Measurements from ENCODE around the gene MMP28.
A peak's percentile ranks its signal among the peaks of the same experiment; 100 is the strongest.

The MMP28 gene

GRCh38 chr17:35735036-35735805, 60.2 kb downstream of the MMP28 start:
- Histone ChIP-seq H4K8ac (ENCODE audit: low read depth, low read length) (no peak overlapping the region), H3K4me3 (ENCODE audit: low read length in 2 of 2) (no peak overlapping the region)
- no CpG with 5 or more reads among the region's 29 CpGs for WGBS, 2 donors (ENCODE audit: extremely low coverage in 2 of 2, insufficient read length in 2 of 2, insufficient replicate concordance in 1 of 2)

GRCh38 chr17:35734396-35734795, 61.0 kb downstream of the MMP28 start:
- H4K8ac ChIP-seq (ENCODE audit: low read depth, low read length): no peak overlapping the region
- no peaks in the 10 kb centered on the region for H3K9me3 ChIP-seq (replicated peaks in 1 of 2; ENCODE audit: control insufficient read depth in 2 of 2, insufficient read depth in 1 of 2, low read depth in 1 of 2, low read length in 2 of 2)
- H3K9ac ChIP-seq (ENCODE audit: low read depth, low read length, poor library complexity): no peak overlapping the region
- no CpG with 5 or more reads among the region's 7 CpGs for WGBS, 2 donors (ENCODE audit: extremely low coverage in 2 of 2, insufficient read length in 2 of 2, insufficient replicate concordance in 1 of 2)
- H3K4ac ChIP-seq (ENCODE audit: low read length): no peak overlapping the region
- no peak overlapping the region for H3K27ac ChIP-seq (replicated peaks; ENCODE audit: low read length)
- H3K36me3 ChIP-seq (replicated peaks in 1 of 2; ENCODE audit: control insufficient read depth in 2 of 2, insufficient read depth in 2 of 2, low read length in 2 of 2): peaks cover 0 to 8% of the 10 kb centered on the region in 2 donors
- no peak overlapping the region for H3K18ac ChIP-seq (ENCODE audit: low read length)
- H2AK5ac ChIP-seq (ENCODE audit: low read depth, low read length): no peak overlapping the region
- H3K4me2 ChIP-seq (ENCODE audit: insufficient read depth, low read length, poor library complexity, severe bottlenecking): no peak overlapping the region
- H3K4me1 ChIP-seq (ENCODE audit: control insufficient read depth in 2 of 2, insufficient read depth in 1 of 2, low read depth in 1 of 2, low read length in 2 of 2): peaks cover 13 to 15% of the 10 kb centered on the region in 2 donors
- H2BK15ac ChIP-seq (ENCODE audit: low read length): no peak overlapping the region
- no peak overlapping the region for H2AFZ ChIP-seq (ENCODE audit: low read length)
- no peak overlapping the region for H4K91ac ChIP-seq (ENCODE audit: low read depth, low read length, poor library complexity)
- H3K23ac ChIP-seq (ENCODE audit: low read depth, low read length, poor library complexity): peak overlapping the region; percentile 35
- no peak overlapping the region for H3K4me3 ChIP-seq (ENCODE audit: low read length in 2 of 2)
- DNase-seq (ENCODE audit: low spot score): no peak
- no peaks in the 10 kb centered on the region for H3K79me1 ChIP-seq (ENCODE audit: low read depth, low read length)
- H3K14ac ChIP-seq (ENCODE audit: low read length): no peak overlapping the region
- no peak overlapping the region for H2BK5ac ChIP-seq (ENCODE audit: low read length)
- no peaks in the 10 kb centered on the region for H3K27me3 ChIP-seq (ENCODE audit: control insufficient read depth in 3 of 3, insufficient read depth in 3 of 3, low read depth in 1 of 3, low read length in 3 of 3)
- no peak overlapping the region for H2BK12ac ChIP-seq (ENCODE audit: low read length)
- H2BK120ac ChIP-seq (ENCODE audit: low read depth, low read length): no peak overlapping the region

More at GRCh38 chr17:35735036-35735805, 60.2 kb downstream of the MMP28 start:
- H2AK5ac ChIP-seq (ENCODE audit: low read depth, low read length): no peak overlapping the region
- H2BK5ac ChIP-seq (ENCODE audit: low read length): no peak overlapping the region
- peaks cover 0 to 6% (median 0%) of the 10 kb centered on the region in 3 experiments for H3K27me3 ChIP-seq (ENCODE audit: control insufficient read depth in 3 of 3, insufficient read depth in 3 of 3, low read depth in 1 of 3, low read length in 3 of 3)
- no peak overlapping the region for H3K14ac ChIP-seq (ENCODE audit: low read length)
- H3K23ac ChIP-seq (ENCODE audit: low read depth, low read length, poor library complexity): peak overlapping the region; percentile 52
- H2BK120ac ChIP-seq (ENCODE audit: low read depth, low read length): no peak overlapping the region
- H2AFZ ChIP-seq (ENCODE audit: low read length): no peak overlapping the region
- H3K79me1 ChIP-seq (ENCODE audit: low read depth, low read length): no peaks in the 10 kb centered on the region
- peaks cover 0 to 8% of the 10 kb centered on the region in 2 donors for H3K36me3 ChIP-seq (replicated peaks in 1 of 2; ENCODE audit: control insufficient read depth in 2 of 2, insufficient read depth in 2 of 2, low read length in 2 of 2)
- H3K27ac ChIP-seq (replicated peaks; ENCODE audit: low read length): no peak overlapping the region
- H2BK12ac ChIP-seq (ENCODE audit: low read length): no peak overlapping the region
- H3K9me3 ChIP-seq (replicated peaks in 1 of 2; ENCODE audit: control insufficient read depth in 2 of 2, insufficient read depth in 1 of 2, low read depth in 1 of 2, low read length in 2 of 2): no peaks in the 10 kb centered on the region
- H3K4me1 ChIP-seq (ENCODE audit: control insufficient read depth in 2 of 2, insufficient read depth in 1 of 2, low read depth in 1 of 2, low read length in 2 of 2): peaks cover 10 to 13% of the 10 kb centered on the region in 2 donors
- no peak overlapping the region for H3K9ac ChIP-seq (ENCODE audit: low read depth, low read length, poor library complexity)
- DNase-seq (ENCODE audit: low spot score): no peak
- no peak overlapping the region for H3K4me2 ChIP-seq (ENCODE audit: insufficient read depth, low read length, poor library complexity, severe bottlenecking)
- H4K91ac ChIP-seq (ENCODE audit: low read depth, low read length, poor library complexity): no peak overlapping the region
- no peak overlapping the region for H3K4ac ChIP-seq (ENCODE audit: low read length)
- no peak overlapping the region for H2BK15ac ChIP-seq (ENCODE audit: low read length)
- no peak overlapping the region for H3K18ac ChIP-seq (ENCODE audit: low read length)

GRCh38 chr17:35733366-35733765, 62.1 kb downstream of the MMP28 start:
- Histone ChIP-seq H2BK15ac (ENCODE audit: low read length) (no peak overlapping the region), H4K8ac (ENCODE audit: low read depth, low read length) (no peak overlapping the region), H3K27me3 (ENCODE audit: control insufficient read depth in 3 of 3, insufficient read depth in 3 of 3, low read depth in 1 of 3, low read length in 3 of 3) (no peaks in the 10 kb centered on the region), H3K18ac (ENCODE audit: low read length) (no peak overlapping the region), H3K4me3 (ENCODE audit: low read length in 2 of 2) (no peak overlapping the region), H3K36me3 (replicated peaks in 1 of 2; ENCODE audit: control insufficient read depth in 2 of 2, insufficient read depth in 2 of 2, low read length in 2 of 2) (peaks cover 0 to 8% of the 10 kb centered on the region in 2 donors), H3K14ac (ENCODE audit: low read length) (no peak overlapping the region), H2BK12ac (ENCODE audit: low read length) (no peak overlapping the region), H3K9ac (ENCODE audit: low read depth, low read length, poor library complexity) (no peak overlapping the region), H4K91ac (ENCODE audit: low read depth, low read length, poor library complexity) (no peak overlapping the region), H3K23ac (ENCODE audit: low read depth, low read length, poor library complexity) (no peak overlapping the region), H3K4me2 (ENCODE audit: insufficient read depth, low read length, poor library complexity, severe bottlenecking) (no peak overlapping the region), H3K27ac (replicated peaks; ENCODE audit: low read length) (no peak overlapping the region), H3K4ac (ENCODE audit: low read length) (no peak overlapping the region), H2AFZ (ENCODE audit: low read length) (no peak overlapping the region), H2BK5ac (ENCODE audit: low read length) (no peak overlapping the region), H3K4me1 (ENCODE audit: control insufficient read depth in 2 of 2, insufficient read depth in 1 of 2, low read depth in 1 of 2, low read length in 2 of 2) (peaks cover 13 to 18% of the 10 kb centered on the region in 2 donors), H3K9me3 (replicated peaks in 1 of 2; ENCODE audit: control insufficient read depth in 2 of 2, insufficient read depth in 1 of 2, low read depth in 1 of 2, low read length in 2 of 2) (no peaks in the 10 kb centered on the region), H2BK120ac (ENCODE audit: low read depth, low read length) (no peak overlapping the region), H3K79me1 (ENCODE audit: low read depth, low read length) (no peaks in the 10 kb centered on the region), H2AK5ac (ENCODE audit: low read depth, low read length) (no peak overlapping the region)
- WGBS, 2 donors (ENCODE audit: extremely low coverage in 2 of 2, insufficient read length in 2 of 2, insufficient replicate concordance in 1 of 2): no CpG with 5 or more reads among the region's 6 CpGs
- DNase-seq (ENCODE audit: low spot score): no peak

GRCh38 chr17:35732806-35733136, 62.7 kb downstream of the MMP28 start:
- H3K4me3 ChIP-seq (ENCODE audit: low read length in 2 of 2): peak overlapping the region in 1 of 2 donors; percentile 79
- H2BK15ac ChIP-seq (ENCODE audit: low read length): no peak overlapping the region
- H2AFZ ChIP-seq (ENCODE audit: low read length): peak overlapping the region; percentile 95
- no peak overlapping the region for H2AK5ac ChIP-seq (ENCODE audit: low read depth, low read length)
- H3K4me2 ChIP-seq (ENCODE audit: insufficient read depth, low read length, poor library complexity, severe bottlenecking): no peak overlapping the region
- no peak for DNase-seq (ENCODE audit: low spot score)
- peak overlapping the region; percentile 16 for H2BK5ac ChIP-seq (ENCODE audit: low read length)
- no peaks in the 10 kb centered on the region for H3K27me3 ChIP-seq (ENCODE audit: control insufficient read depth in 3 of 3, insufficient read depth in 3 of 3, low read depth in 1 of 3, low read length in 3 of 3)
- H4K8ac ChIP-seq (ENCODE audit: low read depth, low read length): no peak overlapping the region
- H4K91ac ChIP-seq (ENCODE audit: low read depth, low read length, poor library complexity): no peak overlapping the region
- no peaks in the 10 kb centered on the region for H3K9me3 ChIP-seq (replicated peaks in 1 of 2; ENCODE audit: control insufficient read depth in 2 of 2, insufficient read depth in 1 of 2, low read depth in 1 of 2, low read length in 2 of 2)
- no peak overlapping the region for H3K4ac ChIP-seq (ENCODE audit: low read length)
- H3K9ac ChIP-seq (ENCODE audit: low read depth, low read length, poor library complexity): no peak overlapping the region
- no peak overlapping the region for H2BK120ac ChIP-seq (ENCODE audit: low read depth, low read length)
- H3K18ac ChIP-seq (ENCODE audit: low read length): no peak overlapping the region
- H3K27ac ChIP-seq (replicated peaks; ENCODE audit: low read length): no peak overlapping the region
- no peak overlapping the region for H3K14ac ChIP-seq (ENCODE audit: low read length)
- H3K23ac ChIP-seq (ENCODE audit: low read depth, low read length, poor library complexity): peak overlapping the region; percentile 48
- WGBS, 2 donors (ENCODE audit: extremely low coverage in 2 of 2, insufficient read length in 2 of 2, insufficient replicate concordance in 1 of 2): no CpG with 5 or more reads among the region's 1 CpG
- H3K4me1 ChIP-seq (ENCODE audit: control insufficient read depth in 2 of 2, insufficient read depth in 1 of 2, low read depth in 1 of 2, low read length in 2 of 2): peaks cover 13 to 18% of the 10 kb centered on the region in 2 donors
- H2BK12ac ChIP-seq (ENCODE audit: low read length): no peak overlapping the region
- peaks cover 0 to 8% of the 10 kb centered on the region in 2 donors for H3K36me3 ChIP-seq (replicated peaks in 1 of 2; ENCODE audit: control insufficient read depth in 2 of 2, insufficient read depth in 2 of 2, low read length in 2 of 2)
- H3K79me1 ChIP-seq (ENCODE audit: low read depth, low read length): no peaks in the 10 kb centered on the region

Measured in neuronal stem cell (in vitro differentiated cells).